ENCODE data around the gene MAPKAP1. TPM values are rescaled to one million over a fixed set of nuclear protein-coding genes. Genes with fewer than 3 reads are reported as not detected.

MAPKAP1 gene
- total RNA-seq, 2 donors from 2014 or later = 83.7 to 91.8 TPM

DNA sequence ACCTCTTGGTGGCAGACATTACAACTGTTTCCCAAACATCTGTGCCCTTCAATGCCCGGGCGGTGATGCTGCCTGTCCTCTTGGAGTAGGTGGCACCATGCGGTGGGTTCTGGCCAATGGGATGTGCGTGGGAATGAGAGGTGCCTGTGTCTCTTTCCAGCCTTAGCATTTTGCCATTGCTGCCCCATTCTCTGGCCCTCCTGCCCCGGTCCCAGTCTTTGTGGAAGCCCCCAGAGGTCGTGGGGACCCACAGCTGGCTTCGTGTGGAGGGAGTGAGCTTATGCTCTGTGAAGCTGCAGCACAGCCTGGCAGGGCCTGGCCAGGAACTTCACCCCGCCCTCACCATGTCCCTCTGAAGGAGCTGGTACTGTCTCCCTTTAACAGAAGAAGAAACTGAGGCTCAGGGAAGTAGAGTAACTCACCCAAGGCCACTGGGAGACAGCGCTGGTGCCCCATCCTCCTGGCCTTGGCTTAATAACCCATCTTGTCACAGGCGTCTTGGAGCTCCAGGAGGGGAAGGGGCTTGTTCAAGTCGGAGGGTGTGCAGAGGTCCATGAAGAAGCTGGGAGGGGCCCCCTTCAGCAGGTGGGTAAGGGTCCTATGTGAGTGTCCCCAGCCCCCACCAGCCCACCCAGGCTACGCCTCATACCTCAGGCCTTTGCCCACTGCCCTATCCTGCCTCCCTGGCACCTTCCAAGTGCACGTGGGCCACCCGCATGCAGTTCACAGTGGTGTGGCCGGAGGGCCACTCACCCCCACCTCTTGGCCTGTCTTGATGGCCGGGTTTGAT, 271.8 kb downstream of the MAPKAP1 start:
- Histone ChIP-seq H3K9me3 (no peaks in the 10 kb centered on the region), H3K4me1 (no peaks in the 10 kb centered on the region), H3K27me3 (no peaks in the 10 kb centered on the region), H3K4me3 (no peak overlapping the region), H3K36me3 (replicated peaks in 1 of 2; ENCODE audit: insufficient read depth in 1 of 2, low read depth in 2 of 2) (peaks cover 0 to 1% of the 10 kb centered on the region in 2 donors), H3K27ac (no peak overlapping the region)
- ATAC-seq (no peak), DNase-seq (no peak)
- intact Hi-C loops (cut with DNase I) = no loop called here
- 84 to 85% methylated on average over 13 to 16 of the region's 16 CpGs for WGBS, 2 donors
- TF ChIP-seq POLR2A (IDR thresholded peaks at IDR 0.05) = no peak
- TF ChIP-seq, protein P1, sequence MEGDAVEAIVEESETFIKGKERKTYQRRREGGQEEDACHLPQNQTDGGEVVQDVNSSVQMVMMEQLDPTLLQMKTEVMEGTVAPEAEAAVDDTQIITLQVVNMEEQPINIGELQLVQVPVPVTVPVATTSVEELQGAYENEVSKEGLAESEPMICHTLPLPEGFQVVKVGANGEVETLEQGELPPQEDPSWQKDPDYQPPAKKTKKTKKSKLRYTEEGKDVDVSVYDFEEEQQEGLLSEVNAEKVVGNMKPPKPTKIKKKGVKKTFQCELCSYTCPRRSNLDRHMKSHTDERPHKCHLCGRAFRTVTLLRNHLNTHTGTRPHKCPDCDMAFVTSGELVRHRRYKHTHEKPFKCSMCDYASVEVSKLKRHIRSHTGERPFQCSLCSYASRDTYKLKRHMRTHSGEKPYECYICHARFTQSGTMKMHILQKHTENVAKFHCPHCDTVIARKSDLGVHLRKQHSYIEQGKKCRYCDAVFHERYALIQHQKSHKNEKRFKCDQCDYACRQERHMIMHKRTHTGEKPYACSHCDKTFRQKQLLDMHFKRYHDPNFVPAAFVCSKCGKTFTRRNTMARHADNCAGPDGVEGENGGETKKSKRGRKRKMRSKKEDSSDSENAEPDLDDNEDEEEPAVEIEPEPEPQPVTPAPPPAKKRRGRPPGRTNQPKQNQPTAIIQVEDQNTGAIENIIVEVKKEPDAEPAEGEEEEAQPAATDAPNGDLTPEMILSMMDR (IDR thresholded peaks at IDR 0.05) = no peak

DNA sequence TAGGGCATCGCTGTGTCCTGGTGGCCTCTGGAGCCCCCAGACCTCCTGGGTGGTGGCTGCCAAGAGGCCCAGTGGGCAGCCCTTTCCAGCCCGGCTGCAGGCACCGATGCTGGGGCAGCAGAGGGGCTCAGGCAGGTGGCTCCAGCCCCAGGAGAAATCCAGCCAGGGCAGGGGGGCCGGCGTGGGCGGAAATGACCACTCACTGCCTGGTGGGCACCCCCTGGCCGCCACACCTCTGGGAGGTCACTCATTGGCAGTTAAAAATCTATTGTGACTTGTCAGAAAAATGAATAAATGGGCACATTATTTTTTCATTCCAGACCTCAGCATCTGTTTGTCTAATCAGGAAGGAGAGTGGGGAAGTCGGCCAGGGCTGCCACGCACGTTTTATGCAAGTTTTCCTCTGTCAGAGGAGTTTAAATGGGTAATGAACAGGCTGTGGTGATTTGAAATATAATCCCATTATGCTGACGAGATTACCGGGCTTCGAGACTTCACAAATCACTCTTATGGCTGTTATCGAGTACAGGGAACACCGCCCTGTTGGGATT, 273.5 kb downstream of the MAPKAP1 start:
- ATAC-seq (no peak), DNase-seq (peak in 1 of 4 donors; percentile 3)

DNA sequence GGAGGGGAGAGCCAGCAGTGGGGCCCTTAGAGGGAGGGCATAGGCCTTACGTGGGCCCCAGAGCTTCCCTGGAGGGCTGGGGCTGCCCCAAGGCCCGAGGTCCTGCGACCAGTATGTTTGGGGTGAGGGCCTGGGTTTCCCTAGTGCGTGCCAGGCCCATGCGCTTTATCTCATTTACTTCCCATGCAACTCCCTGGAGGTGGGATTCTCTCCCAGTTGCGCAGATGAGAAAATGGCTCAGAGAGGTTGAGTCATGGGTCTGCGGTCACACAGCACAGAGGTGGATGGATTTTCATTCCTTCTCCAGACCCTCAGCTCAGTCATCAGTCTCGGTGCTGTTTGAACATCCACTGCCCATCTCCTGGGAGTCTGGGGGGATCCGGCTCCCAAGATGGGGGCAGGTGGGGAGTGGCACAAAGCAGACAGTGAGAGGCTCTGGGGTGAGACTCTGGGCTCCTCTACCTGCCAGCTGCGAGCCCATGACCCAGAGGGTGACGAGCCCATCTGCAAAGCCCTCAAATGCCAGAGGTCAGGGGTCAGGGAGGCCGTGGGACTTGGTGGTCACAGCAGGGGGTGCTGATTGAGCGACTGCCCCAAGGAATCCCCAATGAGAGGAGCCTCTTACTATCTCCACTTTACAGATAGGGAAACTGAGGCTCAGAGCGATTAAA, 274.2 kb downstream of the MAPKAP1 start:
- TF ChIP-seq, protein P1 (IDR thresholded peaks at IDR 0.05) = no peak
- TF ChIP-seq POLR2A (IDR thresholded peaks at IDR 0.05) = no peak
- Histone ChIP-seq H3K27me3 (no peaks in the 10 kb centered on the region), H3K4me1 (no peaks in the 10 kb centered on the region), H3K27ac (no peak overlapping the region), H3K36me3 (replicated peaks in 1 of 2; ENCODE audit: insufficient read depth in 1 of 2, low read depth in 2 of 2) (no peaks in the 10 kb centered on the region), H3K9me3 (no peaks in the 10 kb centered on the region), H3K4me3 (no peak overlapping the region)
- intact Hi-C loops (cut with DNase I) = no loop called here
- 86% methylated on average over 10 to 14 of the region's 14 CpGs for WGBS, 2 donors
- DNase-seq = no peak
- no peak for ATAC-seq

More for the DNA sequence above, 273.5 kb downstream of the MAPKAP1 start:
- intact Hi-C loops (cut with DNase I) = no loop called here
- H3K4me1 ChIP-seq = no peaks in the 10 kb centered on the region
- no peaks in the 10 kb centered on the region for H3K27me3 ChIP-seq
- no peaks in the 10 kb centered on the region for H3K9me3 ChIP-seq
- WGBS, 2 donors = 33 to 37% methylated on average over 12 to 14 of the region's 15 CpGs
- H3K27ac ChIP-seq = no peak overlapping the region
- TF ChIP-seq POLR2A (IDR thresholded peaks at IDR 0.05) = no peak
- TF ChIP-seq, protein P1 (IDR thresholded peaks at IDR 0.05) = no peak
- no peak overlapping the region for H3K4me3 ChIP-seq
- H3K36me3 ChIP-seq (replicated peaks in 1 of 2; ENCODE audit: insufficient read depth in 1 of 2, low read depth in 2 of 2) = no peaks in the 10 kb centered on the region

DNA sequence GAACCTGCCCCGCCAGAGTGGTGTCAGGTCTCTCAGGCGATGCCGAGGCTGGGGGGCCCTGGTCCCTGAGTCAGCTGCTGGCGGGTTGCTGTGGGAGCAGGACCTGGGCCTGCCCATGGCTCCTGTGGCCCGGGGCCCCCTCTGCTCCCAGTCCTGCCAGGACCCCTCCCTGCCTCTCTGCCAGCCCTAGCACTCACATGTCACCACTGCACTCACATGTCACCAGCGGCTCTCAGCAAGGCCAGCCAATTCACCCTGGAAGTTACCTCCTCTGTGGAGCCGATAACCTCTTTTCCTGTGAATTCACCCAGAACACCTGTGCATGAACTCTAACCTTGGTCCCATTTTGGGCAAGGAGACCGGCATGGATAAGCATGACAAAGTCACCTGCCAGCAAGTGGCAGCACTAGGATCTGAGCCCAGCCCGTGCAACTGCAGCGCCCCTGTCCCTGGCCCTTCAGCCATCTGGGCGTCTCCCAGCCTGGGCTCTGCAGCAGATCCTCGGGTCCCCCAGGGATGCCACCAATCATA, 275.2 kb downstream of the MAPKAP1 start:
- 49 to 65% methylated on average over 4 to 12 of the region's 12 CpGs for WGBS, 2 donors
- Histone ChIP-seq H3K27ac (no peak overlapping the region), H3K27me3 (no peaks in the 10 kb centered on the region), H3K36me3 (replicated peaks in 1 of 2; ENCODE audit: insufficient read depth in 1 of 2, low read depth in 2 of 2) (no peaks in the 10 kb centered on the region), H3K4me1 (no peaks in the 10 kb centered on the region), H3K4me3 (no peak overlapping the region), H3K9me3 (no peaks in the 10 kb centered on the region)
- peak in 1 of 4 donors; percentile 9 for DNase-seq
- intact Hi-C loops (cut with DNase I) = no loop called here
- no peak for TF ChIP-seq POLR2A (IDR thresholded peaks at IDR 0.05)
- no peak for ATAC-seq

DNA sequence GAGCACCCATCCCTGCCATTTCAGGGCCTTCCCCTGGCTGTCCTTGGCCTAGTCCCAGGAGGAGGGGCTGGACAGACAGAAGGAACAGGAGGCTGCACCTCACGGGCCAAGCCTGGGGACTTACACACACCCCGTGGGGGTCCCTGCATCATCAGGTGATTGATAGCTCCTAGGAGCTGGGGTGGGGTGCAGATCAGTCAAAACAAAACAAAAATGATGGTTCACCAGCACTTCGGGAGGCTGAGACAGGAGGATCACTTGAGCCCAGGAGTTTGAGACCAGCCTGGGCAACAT, 276.0 kb downstream of the MAPKAP1 start:
- ATAC-seq = no peak
- Histone ChIP-seq H3K9me3 (no peaks in the 10 kb centered on the region), H3K27ac (no peak overlapping the region), H3K27me3 (no peaks in the 10 kb centered on the region), H3K4me3 (no peak overlapping the region), H3K36me3 (replicated peaks in 1 of 2; ENCODE audit: insufficient read depth in 1 of 2, low read depth in 2 of 2) (no peaks in the 10 kb centered on the region), H3K4me1 (no peaks in the 10 kb centered on the region)
- intact Hi-C loops (cut with DNase I) = no loop called here
- 81 to 82% methylated on average over 3 of the region's 3 CpGs for WGBS, 2 donors
- TF ChIP-seq, protein P1 (IDR thresholded peaks at IDR 0.05) = no peak
- TF ChIP-seq POLR2A (IDR thresholded peaks at IDR 0.05) = no peak
- DNase-seq = no peak
